K562 (cell line): Measurements from ENCODE around the gene POLG. TPM values are rescaled to one million over a fixed set of nuclear protein-coding genes. Genes with fewer than 3 reads are reported as not detected.

Experiments
- JUNB ChIP-seq: fragments of 450-650 bp; formaldehyde crosslinking; conservative IDR thresholded peaks from 2 replicates; pipeline ENCODE4 v1.4.0; 2020; ENCODE audit warnings: mild to moderate bottlenecking
- PHF20 ChIP-seq: fragments of 450-650 bp; IDR thresholded peaks from 2 replicates; pipeline ENCODE4 v1.6.1; 2018; ENCODE audit not compliant: partially characterized antibody
- RBM39 ChIP-seq: fragments of 200-400 bp; formaldehyde crosslinking; optimal IDR thresholded peaks from 2 replicates; pipeline ENCODE3; 2018; ENCODE audit warnings: low read depth, low read length
- SRF ChIP-seq, 2 experiments: fragments of 250-450, 450-650 bp in 1 of 2; sonication (Bioruptor Pico) in 1 of 2; sonication (generic) in 1 of 2; formaldehyde crosslinking; IDR thresholded peaks; 2 replicates each; pipeline versions ENCODE4 v1.5.0 to v1.5.1; 2020 to 2022; ENCODE audit warnings: mild to moderate bottlenecking in 1 of 2, missing genetic modification reagents in 1 of 2
- SRSF3 ChIP-seq: fragments of 200-400 bp; formaldehyde crosslinking; IDR thresholded peaks from 2 replicates; pipeline ENCODE4 v1.6.1; 2016; ENCODE audit warnings: mild to moderate bottlenecking, low read length, moderate library complexity; ENCODE audit not compliant: insufficient read depth
- TRIM28 ChIP-seq: fragments of 450-650 bp; IDR thresholded peaks from 2 replicates; pipeline ENCODE4 v1.6.1; 2017
- ZBTB8A ChIP-seq: fragments of 450-650 bp; IDR thresholded peaks from 2 replicates; pipeline ENCODE4 v1.6.1; 2018; ENCODE audit warnings: mild to moderate bottlenecking, moderate library complexity; ENCODE audit not compliant: partially characterized antibody
- polyA plus RNA-seq, 8 experiments: library from polyadenylated mRNA; depleted of rRNA in 4 of 8; stranded (reverse) in 5 of 8; unstranded in 3 of 8; fragments of >200 nt; fragmentation: Nextera tagmentation in 2 of 8; fragmentation: Illumina TruSeq in 1 of 8; extraction: Ambion mirVana in 2 of 8; extraction: Trizol in 1 of 8; gene quantifications; 2 replicates each; pipeline versions ENCODE4 v1.2.1 to v1.2.3, GENCODE V29; 2011 to 2014; ENCODE audit warnings: inconsistent platforms in 1 of 8, missing spikeins in 1 of 8
- total RNA-seq, 7 experiments: library from RNA; depleted of rRNA in 6 of 7; stranded (reverse); fragments of >200 nt in 6 of 7; fragmentation: Illumina TruSeq in 2 of 7; extraction: Trizol in 2 of 7; gene quantifications; 2 replicates each; pipeline versions ENCODE4 v1.2.1 to v1.2.3, GENCODE V29; 2011 to 2021; ENCODE audit warnings: low replicate concordance in 1 of 7
- TF ChIP-seq, protein P1 (sequence below): fragments of 450-650 bp; formaldehyde crosslinking; IDR thresholded peaks from 2 replicates; pipeline ENCODE4 v1.4.0; 2020; ENCODE audit warnings: mild to moderate bottlenecking, moderate library complexity
- TF ChIP-seq, protein P2 (sequence below): fragments of 450-650 bp; formaldehyde crosslinking; IDR thresholded peaks from 2 replicates; pipeline ENCODE4 v1.4.0; 2022; ENCODE audit warnings: missing genetic modification characterization
- TF ChIP-seq, protein P3 (sequence below): fragments of 200-600 bp; sonication (generic); IDR thresholded peaks from one replicate; pipeline ENCODE4 v1.6.1; 2012; ENCODE audit warnings: mild to moderate bottlenecking, low read depth, low read length, inconsistent platforms

Gene POLG
- total and polyA plus RNA-seq, 9 of the 15 experiments (the other 6 are each of a cell fraction or from before 2014, with no cell fraction given) = 15.2 to 83.8 (median 38.6) TPM

DNA sequence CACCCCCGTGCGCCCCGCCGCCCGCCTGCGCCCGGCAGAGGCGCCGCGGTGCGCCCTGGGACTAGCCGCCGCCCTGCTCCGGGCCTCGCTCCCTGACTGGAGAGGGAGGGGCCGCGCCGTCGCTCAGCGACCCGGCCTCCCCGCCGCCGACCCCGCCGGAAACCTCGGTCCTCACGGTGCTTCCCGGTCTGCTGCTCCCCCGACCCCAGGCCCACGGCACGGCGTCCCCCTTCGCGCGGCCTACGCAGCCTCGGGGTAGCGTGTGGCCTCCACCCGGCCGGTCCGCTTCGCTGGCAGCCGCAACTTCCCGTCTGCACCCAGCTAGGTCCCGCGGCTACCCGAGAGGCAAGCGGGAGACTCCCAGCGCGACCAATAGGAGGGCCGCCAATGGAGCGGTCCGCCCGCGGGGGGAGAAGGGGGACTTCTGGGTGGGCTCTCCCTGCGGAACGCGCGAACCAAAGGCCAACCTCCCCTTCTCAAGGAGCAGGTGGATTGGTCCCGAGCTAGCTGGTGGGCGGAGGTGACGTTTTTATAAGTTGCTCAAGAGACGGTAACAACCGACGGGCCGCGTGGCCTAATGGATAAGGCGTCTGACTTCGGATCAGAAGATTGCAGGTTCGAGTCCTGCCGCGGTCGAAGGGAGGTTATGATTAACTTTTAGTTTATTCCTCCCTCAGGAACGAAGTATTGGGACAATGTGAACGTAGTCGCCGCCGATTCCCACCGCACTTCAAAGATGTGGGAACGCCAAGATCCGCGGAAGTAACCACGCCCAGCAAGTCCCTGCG is at the start of gene POLG (continued):
- TF ChIP-seq, protein P1, sequence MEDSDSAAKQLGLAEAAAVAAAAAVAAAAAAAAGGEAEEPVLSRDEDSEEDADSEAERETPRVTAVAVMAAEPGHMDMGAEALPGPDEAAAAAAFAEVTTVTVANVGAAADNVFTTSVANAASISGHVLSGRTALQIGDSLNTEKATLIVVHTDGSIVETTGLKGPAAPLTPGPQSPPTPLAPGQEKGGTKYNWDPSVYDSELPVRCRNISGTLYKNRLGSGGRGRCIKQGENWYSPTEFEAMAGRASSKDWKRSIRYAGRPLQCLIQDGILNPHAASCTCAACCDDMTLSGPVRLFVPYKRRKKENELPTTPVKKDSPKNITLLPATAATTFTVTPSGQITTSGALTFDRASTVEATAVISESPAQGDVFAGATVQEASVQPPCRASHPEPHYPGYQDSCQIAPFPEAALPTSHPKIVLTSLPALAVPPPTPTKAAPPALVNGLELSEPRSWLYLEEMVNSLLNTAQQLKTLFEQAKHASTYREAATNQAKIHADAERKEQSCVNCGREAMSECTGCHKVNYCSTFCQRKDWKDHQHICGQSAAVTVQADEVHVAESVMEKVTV = no peak
- TF ChIP-seq TRIM28 (peak; percentile 81), RBM39 (peak; percentile 83), ZBTB8A (no peak), PHF20 (peak; percentile 83), SRF (CRISPR knock-in tag; IDR thresholded peaks at IDR 0.05) (peak in 1 of 2 experiments; percentile 76; a peak in 2 of 4 replicates), JUNB (no peak), SRSF3 (no peak)
- TF ChIP-seq, protein P2, sequence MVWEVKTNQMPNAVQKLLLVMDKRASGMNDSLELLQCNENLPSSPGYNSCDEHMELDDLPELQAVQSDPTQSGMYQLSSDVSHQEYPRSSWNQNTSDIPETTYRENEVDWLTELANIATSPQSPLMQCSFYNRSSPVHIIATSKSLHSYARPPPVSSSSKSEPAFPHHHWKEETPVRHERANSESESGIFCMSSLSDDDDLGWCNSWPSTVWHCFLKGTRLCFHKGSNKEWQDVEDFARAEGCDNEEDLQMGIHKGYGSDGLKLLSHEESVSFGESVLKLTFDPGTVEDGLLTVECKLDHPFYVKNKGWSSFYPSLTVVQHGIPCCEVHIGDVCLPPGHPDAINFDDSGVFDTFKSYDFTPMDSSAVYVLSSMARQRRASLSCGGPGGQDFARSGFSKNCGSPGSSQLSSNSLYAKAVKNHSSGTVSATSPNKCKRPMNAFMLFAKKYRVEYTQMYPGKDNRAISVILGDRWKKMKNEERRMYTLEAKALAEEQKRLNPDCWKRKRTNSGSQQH = no peak
- TF ChIP-seq, protein P3, sequence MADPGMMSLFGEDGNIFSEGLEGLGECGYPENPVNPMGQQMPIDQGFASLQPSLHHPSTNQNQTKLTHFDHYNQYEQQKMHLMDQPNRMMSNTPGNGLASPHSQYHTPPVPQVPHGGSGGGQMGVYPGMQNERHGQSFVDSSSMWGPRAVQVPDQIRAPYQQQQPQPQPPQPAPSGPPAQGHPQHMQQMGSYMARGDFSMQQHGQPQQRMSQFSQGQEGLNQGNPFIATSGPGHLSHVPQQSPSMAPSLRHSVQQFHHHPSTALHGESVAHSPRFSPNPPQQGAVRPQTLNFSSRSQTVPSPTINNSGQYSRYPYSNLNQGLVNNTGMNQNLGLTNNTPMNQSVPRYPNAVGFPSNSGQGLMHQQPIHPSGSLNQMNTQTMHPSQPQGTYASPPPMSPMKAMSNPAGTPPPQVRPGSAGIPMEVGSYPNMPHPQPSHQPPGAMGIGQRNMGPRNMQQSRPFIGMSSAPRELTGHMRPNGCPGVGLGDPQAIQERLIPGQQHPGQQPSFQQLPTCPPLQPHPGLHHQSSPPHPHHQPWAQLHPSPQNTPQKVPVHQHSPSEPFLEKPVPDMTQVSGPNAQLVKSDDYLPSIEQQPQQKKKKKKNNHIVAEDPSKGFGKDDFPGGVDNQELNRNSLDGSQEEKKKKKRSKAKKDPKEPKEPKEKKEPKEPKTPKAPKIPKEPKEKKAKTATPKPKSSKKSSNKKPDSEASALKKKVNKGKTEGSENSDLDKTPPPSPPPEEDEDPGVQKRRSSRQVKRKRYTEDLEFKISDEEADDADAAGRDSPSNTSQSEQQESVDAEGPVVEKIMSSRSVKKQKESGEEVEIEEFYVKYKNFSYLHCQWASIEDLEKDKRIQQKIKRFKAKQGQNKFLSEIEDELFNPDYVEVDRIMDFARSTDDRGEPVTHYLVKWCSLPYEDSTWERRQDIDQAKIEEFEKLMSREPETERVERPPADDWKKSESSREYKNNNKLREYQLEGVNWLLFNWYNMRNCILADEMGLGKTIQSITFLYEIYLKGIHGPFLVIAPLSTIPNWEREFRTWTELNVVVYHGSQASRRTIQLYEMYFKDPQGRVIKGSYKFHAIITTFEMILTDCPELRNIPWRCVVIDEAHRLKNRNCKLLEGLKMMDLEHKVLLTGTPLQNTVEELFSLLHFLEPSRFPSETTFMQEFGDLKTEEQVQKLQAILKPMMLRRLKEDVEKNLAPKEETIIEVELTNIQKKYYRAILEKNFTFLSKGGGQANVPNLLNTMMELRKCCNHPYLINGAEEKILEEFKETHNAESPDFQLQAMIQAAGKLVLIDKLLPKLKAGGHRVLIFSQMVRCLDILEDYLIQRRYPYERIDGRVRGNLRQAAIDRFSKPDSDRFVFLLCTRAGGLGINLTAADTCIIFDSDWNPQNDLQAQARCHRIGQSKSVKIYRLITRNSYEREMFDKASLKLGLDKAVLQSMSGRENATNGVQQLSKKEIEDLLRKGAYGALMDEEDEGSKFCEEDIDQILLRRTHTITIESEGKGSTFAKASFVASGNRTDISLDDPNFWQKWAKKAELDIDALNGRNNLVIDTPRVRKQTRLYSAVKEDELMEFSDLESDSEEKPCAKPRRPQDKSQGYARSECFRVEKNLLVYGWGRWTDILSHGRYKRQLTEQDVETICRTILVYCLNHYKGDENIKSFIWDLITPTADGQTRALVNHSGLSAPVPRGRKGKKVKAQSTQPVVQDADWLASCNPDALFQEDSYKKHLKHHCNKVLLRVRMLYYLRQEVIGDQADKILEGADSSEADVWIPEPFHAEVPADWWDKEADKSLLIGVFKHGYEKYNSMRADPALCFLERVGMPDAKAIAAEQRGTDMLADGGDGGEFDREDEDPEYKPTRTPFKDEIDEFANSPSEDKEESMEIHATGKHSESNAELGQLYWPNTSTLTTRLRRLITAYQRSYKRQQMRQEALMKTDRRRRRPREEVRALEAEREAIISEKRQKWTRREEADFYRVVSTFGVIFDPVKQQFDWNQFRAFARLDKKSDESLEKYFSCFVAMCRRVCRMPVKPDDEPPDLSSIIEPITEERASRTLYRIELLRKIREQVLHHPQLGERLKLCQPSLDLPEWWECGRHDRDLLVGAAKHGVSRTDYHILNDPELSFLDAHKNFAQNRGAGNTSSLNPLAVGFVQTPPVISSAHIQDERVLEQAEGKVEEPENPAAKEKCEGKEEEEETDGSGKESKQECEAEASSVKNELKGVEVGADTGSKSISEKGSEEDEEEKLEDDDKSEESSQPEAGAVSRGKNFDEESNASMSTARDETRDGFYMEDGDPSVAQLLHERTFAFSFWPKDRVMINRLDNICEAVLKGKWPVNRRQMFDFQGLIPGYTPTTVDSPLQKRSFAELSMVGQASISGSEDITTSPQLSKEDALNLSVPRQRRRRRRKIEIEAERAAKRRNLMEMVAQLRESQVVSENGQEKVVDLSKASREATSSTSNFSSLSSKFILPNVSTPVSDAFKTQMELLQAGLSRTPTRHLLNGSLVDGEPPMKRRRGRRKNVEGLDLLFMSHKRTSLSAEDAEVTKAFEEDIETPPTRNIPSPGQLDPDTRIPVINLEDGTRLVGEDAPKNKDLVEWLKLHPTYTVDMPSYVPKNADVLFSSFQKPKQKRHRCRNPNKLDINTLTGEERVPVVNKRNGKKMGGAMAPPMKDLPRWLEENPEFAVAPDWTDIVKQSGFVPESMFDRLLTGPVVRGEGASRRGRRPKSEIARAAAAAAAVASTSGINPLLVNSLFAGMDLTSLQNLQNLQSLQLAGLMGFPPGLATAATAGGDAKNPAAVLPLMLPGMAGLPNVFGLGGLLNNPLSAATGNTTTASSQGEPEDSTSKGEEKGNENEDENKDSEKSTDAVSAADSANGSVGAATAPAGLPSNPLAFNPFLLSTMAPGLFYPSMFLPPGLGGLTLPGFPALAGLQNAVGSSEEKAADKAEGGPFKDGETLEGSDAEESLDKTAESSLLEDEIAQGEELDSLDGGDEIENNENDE = no peak
